ENCODE measurements around the gene PDE4D.

DNA sequence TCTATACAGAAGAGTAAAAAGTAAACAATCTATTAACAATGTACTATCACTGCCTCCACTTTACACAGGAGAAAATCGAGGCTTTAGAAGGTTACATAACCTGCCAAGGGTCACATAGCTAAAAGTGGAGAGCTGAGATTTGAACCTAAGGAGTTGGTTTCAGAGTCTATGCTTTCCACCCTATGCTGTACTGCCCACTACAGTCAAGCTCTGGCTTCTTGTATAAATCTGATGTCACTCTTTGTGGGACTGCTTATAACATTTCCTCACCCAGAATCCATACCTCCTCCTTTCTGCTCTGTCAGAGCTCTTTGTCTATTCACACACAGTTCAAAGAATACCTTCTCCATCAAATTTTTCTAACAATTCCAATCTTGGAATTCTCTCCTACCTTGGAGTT, 807.5 kb downstream of the PDE4D start:
- TF ChIP-seq, protein P1, sequence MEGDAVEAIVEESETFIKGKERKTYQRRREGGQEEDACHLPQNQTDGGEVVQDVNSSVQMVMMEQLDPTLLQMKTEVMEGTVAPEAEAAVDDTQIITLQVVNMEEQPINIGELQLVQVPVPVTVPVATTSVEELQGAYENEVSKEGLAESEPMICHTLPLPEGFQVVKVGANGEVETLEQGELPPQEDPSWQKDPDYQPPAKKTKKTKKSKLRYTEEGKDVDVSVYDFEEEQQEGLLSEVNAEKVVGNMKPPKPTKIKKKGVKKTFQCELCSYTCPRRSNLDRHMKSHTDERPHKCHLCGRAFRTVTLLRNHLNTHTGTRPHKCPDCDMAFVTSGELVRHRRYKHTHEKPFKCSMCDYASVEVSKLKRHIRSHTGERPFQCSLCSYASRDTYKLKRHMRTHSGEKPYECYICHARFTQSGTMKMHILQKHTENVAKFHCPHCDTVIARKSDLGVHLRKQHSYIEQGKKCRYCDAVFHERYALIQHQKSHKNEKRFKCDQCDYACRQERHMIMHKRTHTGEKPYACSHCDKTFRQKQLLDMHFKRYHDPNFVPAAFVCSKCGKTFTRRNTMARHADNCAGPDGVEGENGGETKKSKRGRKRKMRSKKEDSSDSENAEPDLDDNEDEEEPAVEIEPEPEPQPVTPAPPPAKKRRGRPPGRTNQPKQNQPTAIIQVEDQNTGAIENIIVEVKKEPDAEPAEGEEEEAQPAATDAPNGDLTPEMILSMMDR (IDR thresholded peaks at IDR 0.05) = no peak
- no peak for TF ChIP-seq EZH2 (IDR thresholded peaks at IDR 0.05; ENCODE audit: borderline replicate concordance, insufficient read depth, low read depth, low read length, poor library complexity, severe bottlenecking)
